Kidney epithelial cell (primary cell): Measurements from ENCODE around the gene ANP32A. TPM values are rescaled to one million over a fixed set of nuclear protein-coding genes. Genes with fewer than 3 reads are reported as not detected.

ENCODE experiments used
- DNase-seq: peaks from one replicate; pipeline ENCODE4 v3.0.0-alpha.2; 2010; ENCODE audit warnings: low read depth
- H3K27me3 ChIP-seq: 2 replicates; pipeline ENCODE4 v1.6.0; 2011; ENCODE audit warnings: low read length; ENCODE audit not compliant: control insufficient read depth, insufficient read depth
- H3K36me3 ChIP-seq: 2 replicates; pipeline ENCODE4 v1.5.1; 2011; ENCODE audit warnings: low read length; ENCODE audit not compliant: control insufficient read depth, insufficient read depth
- H3K4me3 ChIP-seq: 2 replicates; pipeline ENCODE4 v1.5.1; 2011; ENCODE audit warnings: low read depth, mild to moderate bottlenecking, control low read depth, low read length
- CTCF ChIP-seq: IDR thresholded peaks from 2 replicates; pipeline ENCODE4 v1.5.1; 2011; ENCODE audit warnings: mild to moderate bottlenecking, moderate library complexity, low read length, control low read depth, inconsistent platforms; ENCODE audit not compliant: insufficient read depth, poor library complexity, severe bottlenecking
- total RNA-seq: library from RNA; depleted of rRNA; stranded (reverse); fragments of >200 nt; gene quantifications from 2 replicates; pipeline ENCODE4 v1.2.3, GENCODE V29; 2015

Gene ANP32A
- total RNA-seq, 1 donor from 2014 or later, result 46.8 TPM

- no peak for DNase-seq
- Histone ChIP-seq H3K27me3 (no peaks in the 10 kb centered on the region), H3K36me3 (no peaks in the 10 kb centered on the region), H3K4me3 (no peak overlapping the region)
- no peak for TF ChIP-seq CTCF
Observed at GRCh38 chr15:68735610-68736009, 85.1 kb downstream of the ANP32A start.

- TF ChIP-seq CTCF, result no peak
- H3K4me3 ChIP-seq, result no peak overlapping the region
- no peak for DNase-seq
- H3K36me3 ChIP-seq, result no peaks in the 10 kb centered on the region
- H3K27me3 ChIP-seq, result no peaks in the 10 kb centered on the region
Observed at GRCh38 chr15:68734881-68735280, 85.8 kb downstream of the ANP32A start.

GRCh38 chr15:68734352-68734751 lies 86.3 kb downstream of the ANP32A start:
- DNase-seq, result no peak
- H3K4me3 ChIP-seq, result no peak overlapping the region
- no peaks in the 10 kb centered on the region for H3K36me3 ChIP-seq
- TF ChIP-seq CTCF, result no peak
- H3K27me3 ChIP-seq, result no peaks in the 10 kb centered on the region

GRCh38 chr15:68733666-68734065 lies 87.0 kb downstream of the ANP32A start:
- DNase-seq, result no peak
- no peak for TF ChIP-seq CTCF
- Histone ChIP-seq H3K36me3 (no peaks in the 10 kb centered on the region), H3K27me3 (no peaks in the 10 kb centered on the region), H3K4me3 (no peak overlapping the region)

- Histone ChIP-seq H3K27me3 (no peaks in the 10 kb centered on the region), H3K36me3 (no peaks in the 10 kb centered on the region), H3K4me3 (no peak overlapping the region)
- no peak for DNase-seq
- TF ChIP-seq CTCF, result no peak
Observed at GRCh38 chr15:68732451-68732850, 88.2 kb downstream of the ANP32A start.
